Measurements from ENCODE around the gene TPSAB1.
"Not testable (repeated sequence)": the region's sequence is repeated elsewhere in the genome, so short reads cannot be mapped to it uniquely, and the experiment has no call there.

Gene TPSAB1

DNA sequence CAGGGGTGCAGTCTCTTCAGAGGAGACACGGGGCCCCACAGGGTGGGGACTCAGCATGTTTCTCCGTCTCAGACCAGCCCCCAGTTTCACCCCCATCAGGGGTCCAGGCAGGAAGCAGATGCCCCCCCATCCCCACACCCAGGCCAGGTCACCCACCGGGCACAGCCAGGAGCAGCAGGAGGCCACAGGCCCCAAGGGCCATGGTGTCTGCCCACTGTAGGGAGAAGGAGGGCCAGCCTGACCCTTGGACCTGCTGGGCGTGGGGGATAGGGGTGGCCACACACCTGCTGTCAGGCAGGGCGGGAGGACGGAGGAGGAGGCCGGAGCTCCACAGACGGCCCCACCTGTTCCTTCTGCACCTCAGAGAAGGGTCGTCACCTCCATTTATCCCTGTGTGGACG lies 15.5 kb upstream of the TPSAB1 start, which contains the start of gene TPSG1:
Gene TPSG1 (minus strand): TSS at position 218 of the 401 bp plus-strand sequence. CDS start 16 bp downstream, at position 202.
- DNase-seq: no peak

DNA sequence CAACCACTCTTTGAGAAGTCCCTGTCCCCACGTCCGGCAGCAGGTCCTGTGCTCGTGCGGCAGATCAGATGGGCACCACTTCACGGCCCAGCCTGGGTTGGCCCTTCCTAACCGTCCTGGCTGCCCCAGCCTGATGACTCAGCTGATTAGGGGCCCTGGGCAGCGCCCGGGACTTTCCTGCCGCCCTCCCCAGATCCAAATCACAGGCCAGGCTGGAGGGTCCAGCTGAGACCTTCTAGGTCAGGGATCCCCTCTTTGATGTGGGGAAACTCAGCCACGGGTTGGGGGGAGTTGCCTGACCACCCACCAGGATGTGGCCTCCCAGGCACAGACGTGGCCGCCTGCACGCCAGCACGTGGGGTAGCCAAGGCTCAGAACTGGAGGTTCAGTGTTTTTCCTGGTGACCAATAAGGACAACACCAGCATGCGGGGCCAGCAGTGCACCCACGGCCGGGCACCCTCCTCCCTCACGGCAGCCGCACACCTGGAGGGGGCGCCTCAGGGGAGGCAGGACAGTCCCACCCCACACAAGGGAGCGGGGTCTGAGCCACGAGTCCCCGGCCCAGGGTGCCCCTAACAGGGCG lies 14.7 kb upstream of the TPSAB1 start:
- DNase-seq: not testable (repeated sequence)

DNA sequence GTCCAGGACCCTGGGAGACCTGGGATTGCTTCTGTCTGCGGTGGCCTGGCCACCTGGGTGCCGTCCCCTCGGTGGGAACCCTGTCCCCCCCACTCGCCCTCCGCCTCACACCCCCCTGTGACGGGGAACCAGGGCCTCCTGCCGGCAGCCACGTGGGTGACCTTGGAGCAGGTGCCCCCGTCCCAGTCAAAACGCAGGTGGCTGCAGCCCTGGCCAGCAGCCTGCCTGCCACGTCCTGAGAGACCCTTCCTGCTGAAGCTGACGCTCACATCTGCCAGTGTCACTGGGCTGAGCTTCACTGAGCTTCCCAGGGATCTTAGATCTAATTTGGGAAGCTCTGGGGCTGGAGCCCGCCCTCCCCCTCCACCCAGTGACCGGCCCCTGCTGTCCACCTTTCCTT lies 13.8 kb upstream of the TPSAB1 start:
- DNase-seq: not testable (repeated sequence)

GRCh38 chr16:1228227-1228626 lies 12.3 kb upstream of the TPSAB1 start:
- DNase-seq: not testable (repeated sequence)

GRCh38 chr16:1229476-1229875 lies 11.0 kb upstream of the TPSAB1 start:
- DNase-seq: not testable (repeated sequence)

DNA sequence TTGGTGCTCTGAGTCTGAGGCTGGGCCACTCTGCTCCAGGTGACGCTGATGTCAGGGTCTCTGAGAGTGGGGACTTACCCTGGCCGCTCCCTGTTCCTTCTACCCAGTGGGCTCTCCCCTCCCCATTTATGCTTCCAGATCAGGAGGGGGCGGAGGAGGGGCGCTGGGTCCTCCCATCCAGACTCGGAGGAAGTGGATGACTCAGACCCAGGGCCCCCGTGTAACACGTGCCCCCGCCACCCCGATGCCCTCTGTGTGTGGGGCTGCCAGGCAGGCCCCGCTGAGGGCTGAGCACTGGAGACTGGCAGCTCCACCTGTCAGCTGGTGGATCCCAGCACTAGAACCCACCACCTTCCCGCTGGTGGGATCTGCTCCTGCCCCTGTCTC lies 10.4 kb upstream of the TPSAB1 start, which contains the start of gene TPSB2:
Gene TPSB2 (minus strand): TSS at position 101 of the 387 bp plus-strand sequence. CDS start 233 bp downstream, outside the sequence.
- DNase-seq: not testable (repeated sequence)

GRCh38 chr16:1230471-1231212 lies 9.9 kb upstream of the TPSAB1 start:
- peak in 1 of 5 experiments; percentile 1 for DNase-seq

DNA sequence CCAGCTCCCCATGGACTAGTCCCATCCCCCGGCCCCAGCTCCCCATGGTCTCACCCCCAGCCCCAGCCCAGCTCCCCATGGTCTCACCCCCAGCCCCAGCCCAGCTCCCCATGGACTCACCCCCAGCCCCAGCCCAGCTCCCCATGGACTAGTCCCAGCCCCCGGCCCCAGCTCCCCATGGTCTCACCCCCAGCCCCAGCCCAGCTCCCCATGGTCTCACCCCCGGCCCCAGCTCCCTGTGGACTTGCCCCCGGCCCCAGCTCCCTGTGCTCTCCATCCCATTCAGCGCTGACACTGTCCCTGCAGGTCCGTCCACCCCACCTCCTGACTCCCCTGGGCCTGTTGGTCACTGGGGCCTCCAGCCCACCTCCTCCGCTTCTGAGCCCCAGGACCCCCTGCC lies 9.2 kb upstream of the TPSAB1 start:
- DNase-seq: not testable (repeated sequence)

- DNase-seq: not testable (repeated sequence)
Measured at GRCh38 chr16:1232049-1232748, 8.3 kb upstream of the TPSAB1 start.

- not testable (repeated sequence) for DNase-seq
Measured at GRCh38 chr16:1236659-1237058, 3.8 kb upstream of the TPSAB1 start.

DNA sequence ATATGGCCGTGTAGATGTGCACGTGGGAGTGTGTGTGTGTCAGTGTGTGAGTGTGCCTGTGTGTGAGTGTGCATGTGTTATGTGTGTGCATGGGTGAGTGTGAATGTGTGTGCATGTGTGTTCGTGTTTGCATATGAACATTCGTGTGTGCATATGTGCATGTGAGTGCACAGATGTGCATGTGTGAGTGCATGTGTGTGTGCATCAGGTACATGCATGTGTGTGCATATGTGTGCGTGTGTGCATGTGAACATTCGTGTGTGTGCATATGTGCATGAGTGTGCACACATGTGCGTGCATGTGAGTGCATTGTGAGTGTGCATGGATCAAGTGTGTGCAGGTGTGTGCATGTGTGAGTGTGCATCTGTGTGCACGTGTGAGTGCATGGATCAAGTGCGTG lies 2.5 kb upstream of the TPSAB1 start:
- DNase-seq: peak in 1 of 5 experiments; percentile 1

GRCh38 chr16:1238909-1239308 lies 1.6 kb upstream of the TPSAB1 start:
- not testable (repeated sequence) for DNase-seq

GRCh38 chr16:1239575-1239974 lies 930 bp upstream of the TPSAB1 start:
- DNase-seq: not testable (repeated sequence)

DNA sequence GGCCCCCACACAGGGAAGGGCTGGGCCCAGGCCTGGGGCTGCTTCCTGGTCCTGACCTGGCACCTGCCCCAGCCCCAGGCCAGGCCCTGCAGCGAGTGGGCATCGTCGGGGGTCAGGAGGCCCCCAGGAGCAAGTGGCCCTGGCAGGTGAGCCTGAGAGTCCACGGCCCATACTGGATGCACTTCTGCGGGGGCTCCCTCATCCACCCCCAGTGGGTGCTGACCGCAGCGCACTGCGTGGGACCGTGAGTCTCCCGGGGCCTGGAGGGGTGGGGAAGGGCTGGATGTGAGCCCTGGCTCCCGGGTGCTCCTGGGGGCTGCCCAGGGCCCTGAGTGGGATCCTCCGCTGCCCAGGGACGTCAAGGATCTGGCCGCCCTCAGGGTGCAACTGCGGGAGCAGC lies 576 bp downstream of the TPSAB1 start:
- not testable (repeated sequence) for DNase-seq

DNA sequence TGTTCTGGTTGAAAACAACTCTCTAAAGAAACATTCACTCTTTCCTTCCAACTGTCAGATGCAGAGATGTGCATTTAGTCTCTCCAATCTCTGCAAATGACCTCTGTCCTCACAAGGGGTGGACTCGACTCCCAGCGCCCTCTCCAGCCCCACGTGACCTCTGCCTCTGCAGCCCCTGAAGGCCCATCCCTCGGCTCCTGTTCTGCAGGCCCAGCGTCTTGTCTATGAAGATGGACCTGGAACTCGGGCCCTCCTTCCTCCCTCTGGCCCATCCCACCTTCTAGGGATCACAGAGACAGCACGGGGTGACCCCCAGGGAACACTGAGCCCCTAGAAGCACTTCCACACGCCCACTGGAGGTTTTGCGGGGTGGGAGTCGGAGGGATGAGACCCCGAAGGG lies 2.9 kb downstream of the TPSAB1 start:
- not testable (repeated sequence) for DNase-seq

GRCh38 chr16:1243907-1244850 lies 3.7 kb downstream of the TPSAB1 start:
- DNase-seq: not testable (repeated sequence)

GRCh38 chr16:1244881-1245280 lies 4.4 kb downstream of the TPSAB1 start:
- peak in 1 of 5 experiments; percentile 66 for DNase-seq

DNA sequence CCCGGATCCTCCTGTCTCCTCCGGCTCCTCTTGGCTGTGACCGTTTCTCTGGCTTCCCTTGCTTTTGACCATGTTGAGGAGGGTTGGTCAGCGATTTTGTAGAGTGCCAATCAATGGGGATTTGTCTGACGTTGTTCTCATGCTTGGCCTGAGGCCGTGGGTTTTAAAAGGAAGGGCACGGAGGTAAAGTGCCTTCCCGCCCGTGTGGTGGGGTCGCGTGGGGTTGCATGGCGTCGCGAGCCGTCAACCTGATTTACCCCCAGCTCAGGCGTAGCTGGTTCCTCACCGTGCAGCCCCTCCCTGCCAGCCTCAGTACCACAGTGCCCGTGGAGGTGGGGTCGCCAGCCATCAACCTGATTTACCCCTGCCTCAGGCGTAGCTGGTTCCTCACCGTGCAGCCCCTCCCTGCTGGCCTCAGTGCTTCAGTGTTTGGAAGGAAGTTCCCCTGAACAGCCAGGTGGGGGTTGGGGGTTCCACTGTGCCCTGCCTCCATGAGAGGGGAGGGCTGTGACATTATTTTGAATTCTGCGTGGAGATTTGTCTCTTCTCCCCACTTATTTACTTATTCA lies 5.0 kb downstream of the TPSAB1 start:
- DNase-seq: no peak

- DNase-seq: not testable (repeated sequence)
Measured at GRCh38 chr16:1247903-1248537, 7.5 kb downstream of the TPSAB1 start.

DNA sequence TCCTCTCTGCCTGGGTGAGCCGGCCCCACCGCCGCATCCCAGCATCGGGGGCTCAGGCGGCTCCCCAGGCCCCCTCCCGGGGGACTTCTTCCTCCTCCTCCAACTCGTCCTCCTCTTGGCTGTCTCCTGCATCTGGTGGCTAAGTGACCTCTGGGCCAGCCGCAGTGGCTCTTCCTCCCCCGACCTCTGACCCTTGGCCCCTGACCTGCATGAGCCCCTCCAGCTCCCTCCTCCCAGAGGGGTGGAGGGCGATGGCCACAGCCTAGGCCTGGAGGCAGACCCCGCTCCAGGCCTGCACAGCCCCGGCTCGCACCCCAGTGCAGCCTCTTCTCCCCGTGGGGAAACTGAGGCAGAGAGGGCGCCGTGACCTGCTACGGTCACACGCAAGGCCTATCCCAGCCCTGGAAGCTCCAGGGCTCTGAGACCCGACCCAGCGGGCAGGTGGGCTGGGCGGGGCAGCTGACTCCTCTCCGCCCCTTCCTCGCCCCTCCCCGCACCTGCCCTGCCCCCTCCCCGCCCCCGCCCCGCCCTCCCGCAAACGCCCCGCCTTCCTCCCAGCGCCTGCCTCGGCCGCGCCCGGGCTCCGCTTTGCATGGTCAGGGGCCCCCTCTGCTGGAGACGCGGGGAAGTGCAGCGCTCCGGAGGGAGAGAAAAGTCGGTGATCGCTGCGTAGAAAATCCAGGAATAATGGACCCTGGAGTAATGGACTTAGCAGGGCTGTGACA lies 8.7 kb downstream of the TPSAB1 start:
- DNase-seq: not testable (repeated sequence)

All from T-helper 2 cell (primary cell).